Fibroblast of pulmonary artery (primary cell): Measurements from ENCODE around the gene PSMG3.

Experiments used
- DNase-seq: peaks from one replicate; pipeline ENCODE4 v3.0.0-alpha.2; 2010; ENCODE audit warnings: low read depth
- H3K4me3 ChIP-seq: replicated peaks from 2 replicates; pipeline ENCODE4 v1.5.1; 2011; ENCODE audit warnings: low read depth, mild to moderate bottlenecking, control low read depth, low read length, moderate library complexity
- TF ChIP-seq, protein P1 (sequence below): IDR thresholded peaks from 2 replicates; pipeline ENCODE4 v1.5.1; 2011; ENCODE audit warnings: mild to moderate bottlenecking, control low read depth, low read length, inconsistent platforms; ENCODE audit errors: missing control alignments

Gene PSMG3

DNA sequence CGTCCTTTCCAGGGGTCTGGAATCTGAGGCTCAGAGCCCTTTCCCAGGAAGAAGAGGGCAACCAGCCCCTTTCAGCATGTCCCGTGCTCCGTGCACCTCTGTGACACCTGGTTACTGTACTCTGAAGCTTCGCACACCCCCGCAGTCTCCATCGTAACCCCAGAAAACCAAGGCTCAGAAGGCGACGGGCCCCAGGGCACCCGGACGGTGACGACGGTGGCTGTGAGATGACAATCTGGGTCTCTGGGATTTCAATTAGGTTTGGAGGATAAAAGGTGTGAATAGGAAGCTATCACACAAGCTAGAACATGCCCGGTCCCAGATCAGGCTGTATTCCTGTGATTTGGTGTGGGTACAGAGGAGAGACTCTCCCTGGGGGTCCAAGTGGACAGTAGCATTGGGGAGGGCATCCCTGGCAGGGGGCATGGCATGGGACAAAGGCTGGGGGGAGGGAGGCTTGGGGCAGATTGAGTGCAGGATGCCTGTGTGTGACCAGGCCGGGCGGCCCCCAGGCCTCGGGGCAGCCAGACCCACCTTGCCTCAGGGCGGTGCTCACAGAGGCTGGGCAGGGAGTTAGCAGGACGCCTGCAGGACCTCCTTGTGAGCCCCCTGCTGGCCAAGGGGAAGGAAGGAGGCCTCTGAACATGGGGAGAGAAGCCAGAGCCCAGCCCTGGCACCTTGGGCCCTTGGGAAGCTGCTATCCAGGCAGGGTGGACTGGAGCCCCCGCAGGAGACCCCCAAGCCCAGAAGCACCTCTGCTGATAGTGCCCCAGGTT, 23.4 kb upstream of the PSMG3 start:
- DNase-seq = no peak
- TF ChIP-seq, protein P1, sequence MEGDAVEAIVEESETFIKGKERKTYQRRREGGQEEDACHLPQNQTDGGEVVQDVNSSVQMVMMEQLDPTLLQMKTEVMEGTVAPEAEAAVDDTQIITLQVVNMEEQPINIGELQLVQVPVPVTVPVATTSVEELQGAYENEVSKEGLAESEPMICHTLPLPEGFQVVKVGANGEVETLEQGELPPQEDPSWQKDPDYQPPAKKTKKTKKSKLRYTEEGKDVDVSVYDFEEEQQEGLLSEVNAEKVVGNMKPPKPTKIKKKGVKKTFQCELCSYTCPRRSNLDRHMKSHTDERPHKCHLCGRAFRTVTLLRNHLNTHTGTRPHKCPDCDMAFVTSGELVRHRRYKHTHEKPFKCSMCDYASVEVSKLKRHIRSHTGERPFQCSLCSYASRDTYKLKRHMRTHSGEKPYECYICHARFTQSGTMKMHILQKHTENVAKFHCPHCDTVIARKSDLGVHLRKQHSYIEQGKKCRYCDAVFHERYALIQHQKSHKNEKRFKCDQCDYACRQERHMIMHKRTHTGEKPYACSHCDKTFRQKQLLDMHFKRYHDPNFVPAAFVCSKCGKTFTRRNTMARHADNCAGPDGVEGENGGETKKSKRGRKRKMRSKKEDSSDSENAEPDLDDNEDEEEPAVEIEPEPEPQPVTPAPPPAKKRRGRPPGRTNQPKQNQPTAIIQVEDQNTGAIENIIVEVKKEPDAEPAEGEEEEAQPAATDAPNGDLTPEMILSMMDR = peak; percentile 42
- H3K4me3 ChIP-seq = no peak overlapping the region

DNA sequence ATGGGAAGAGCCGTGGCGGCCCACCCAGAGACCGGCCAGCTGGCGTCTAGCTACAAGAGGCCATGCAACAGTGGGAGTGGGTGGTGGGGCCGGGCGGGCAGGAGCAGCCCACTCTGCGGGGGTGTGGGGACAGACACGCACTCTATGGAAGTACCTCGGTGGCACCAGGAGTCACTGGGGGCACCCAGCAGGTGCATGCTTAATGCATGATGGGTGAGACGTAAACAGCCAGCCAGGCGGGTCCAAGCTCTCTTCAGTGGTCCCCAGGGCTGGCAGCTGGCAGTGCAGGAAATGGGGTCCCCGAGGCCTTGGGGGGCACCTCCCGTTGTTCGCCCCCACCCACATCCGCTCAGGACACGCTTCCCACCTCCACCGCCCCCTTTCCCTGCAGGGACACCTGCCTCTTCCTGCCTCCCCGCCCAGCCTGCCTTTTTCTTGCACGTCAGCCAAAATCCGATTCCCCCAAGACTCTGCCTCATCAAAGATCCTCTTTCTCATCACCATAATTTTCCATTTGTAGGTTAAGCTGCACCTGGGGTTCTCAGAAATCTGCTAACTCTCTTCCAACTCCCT, 22.6 kb upstream of the PSMG3 start:
- no peak for DNase-seq
- H3K4me3 ChIP-seq = no peak overlapping the region
- TF ChIP-seq, protein P1 = no peak

DNA sequence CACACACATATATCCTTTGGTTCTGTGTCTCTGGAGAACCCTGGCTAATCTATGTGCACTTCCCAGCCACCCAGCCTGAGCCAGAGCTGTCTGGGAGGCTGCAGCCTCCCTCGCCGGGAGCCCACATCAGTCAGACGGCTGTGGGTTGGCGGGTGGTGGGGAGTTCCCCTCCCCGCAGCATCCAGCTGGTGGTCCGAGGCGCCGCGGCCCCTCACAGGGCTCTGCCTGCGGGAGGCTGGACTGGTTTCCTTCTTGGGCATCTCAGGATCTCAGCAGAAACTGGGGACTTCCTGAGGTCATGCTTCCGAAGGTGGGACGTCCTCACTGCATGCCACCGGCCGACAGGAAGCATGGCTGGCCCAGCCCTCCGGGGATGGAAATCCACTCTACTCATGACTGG, 22.0 kb upstream of the PSMG3 start:
- TF ChIP-seq, protein P1 = no peak
- DNase-seq = no peak
- H3K4me3 ChIP-seq = no peak overlapping the region

DNA sequence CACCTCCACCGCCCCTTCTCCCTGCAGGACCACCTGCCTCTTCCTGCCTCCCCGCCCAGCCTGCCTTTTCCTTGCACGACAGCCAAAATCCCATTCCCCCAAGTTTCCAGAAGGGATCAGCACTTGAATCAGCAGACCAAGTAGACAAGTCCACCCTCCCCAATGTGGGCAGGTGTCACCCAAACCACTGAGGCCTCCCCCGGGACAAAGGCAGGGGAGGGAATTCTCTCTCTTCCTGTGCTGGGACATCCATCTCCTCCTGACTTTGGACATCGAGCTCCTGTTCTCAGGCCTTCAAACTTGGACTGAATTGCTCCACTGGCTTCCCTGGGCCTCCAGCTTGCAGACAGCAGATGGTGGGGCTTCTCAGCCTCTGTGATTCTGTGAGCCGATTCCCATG, 21.6 kb upstream of the PSMG3 start:
- DNase-seq = no peak
- no peak overlapping the region for H3K4me3 ChIP-seq
- TF ChIP-seq, protein P1 = no peak

GRCh38 chr7:1590887-1591286, 21.1 kb upstream of the PSMG3 start:
- H3K4me3 ChIP-seq = no peak overlapping the region
- TF ChIP-seq, protein P1 = no peak
- no peak for DNase-seq

GRCh38 chr7:1590476-1590875, 20.6 kb upstream of the PSMG3 start:
- H3K4me3 ChIP-seq = no peak overlapping the region
- TF ChIP-seq, protein P1 = no peak
- DNase-seq = no peak

GRCh38 chr7:1588978-1589377, 19.1 kb upstream of the PSMG3 start:
- no peak for DNase-seq
- TF ChIP-seq, protein P1 = no peak

More at GRCh38 chr7:1588978-1589377, 19.1 kb upstream of the PSMG3 start:
- no peak overlapping the region for H3K4me3 ChIP-seq
